Peyer's patch (tissue), 4 donors: ENCODE results near the gene TLL1. TPM values are rescaled to one million over a fixed set of nuclear protein-coding genes. Genes with fewer than 3 reads are reported as not detected.

Experiments used
- DNase-seq, 3 donors: peaks; one replicate each; pipeline ENCODE4 v3.0.0-alpha.2; 2017 to 2019
- H3K27ac ChIP-seq, 4 donors: fragments of 200-600 bp; sonication (generic); one replicate each; pipeline ENCODE4 v1.5.1; 2016 to 2019
- H3K27me3 ChIP-seq, 2 donors: fragments of 200-600 bp; sonication (generic); one replicate each; pipeline ENCODE4 v1.5.1; 2019
- H3K36me3 ChIP-seq, 3 donors: fragments of 200-600 bp; sonication (generic); one replicate each; pipeline ENCODE4 v1.5.1; 2016 to 2019
- H3K4me1 ChIP-seq, 4 donors: fragments of 200-600 bp; sonication (generic); one replicate each; pipeline ENCODE4 v1.5.1; 2016 to 2019
- H3K4me3 ChIP-seq, 4 donors: fragments of 200-600 bp; sonication (generic); 1 replicate in 3 of 4; 2 replicates in 1 of 4; pipeline ENCODE4 v1.5.1; 2016 to 2019; ENCODE audit warnings: mild to moderate bottlenecking in 1 of 4
- H3K9me3 ChIP-seq, 4 donors: fragments of 200-600 bp; sonication (generic); one replicate each; pipeline ENCODE4 v1.5.1; 2016 to 2019; ENCODE audit warnings: mild to moderate bottlenecking in 1 of 4
- POLR2A ChIP-seq, 2 donors: fragments of 450-650 bp; IDR thresholded peaks; one replicate each; pipeline ENCODE4 v1.5.1; 2017; ENCODE audit warnings: antibody characterized with exemption in 2 of 2, mild to moderate bottlenecking in 2 of 2, moderate library complexity in 2 of 2
- total RNA-seq, 4 donors: library from RNA; depleted of rRNA; stranded (reverse); fragments of >200 nt; gene quantifications; one replicate each; pipeline ENCODE4 v1.1.0, GENCODE V29; 2016
- TF ChIP-seq, protein P1 (sequence below), 6 experiments: fragments of 450-650 bp in 4 of 6; fragments of 200-600 bp in 2 of 6; sonication (generic) in 1 of 6; IDR thresholded peaks; one replicate each; pipeline ENCODE4 v1.5.1; 2017 to 2019; ENCODE audit warnings: antibody characterized with exemption in 6 of 6, mild to moderate bottlenecking in 3 of 6, moderate library complexity in 1 of 6

TLL1 gene
- total RNA-seq, 4 donors from 2014 or later: 1.6 to 7.4 (median 5.5) TPM

- no peak overlapping the region for H3K27ac ChIP-seq
- no peaks in the 10 kb centered on the region for H3K9me3 ChIP-seq
- DNase-seq: no peak
- H3K4me1 ChIP-seq: no peaks in the 10 kb centered on the region
- H3K4me3 ChIP-seq: no peak overlapping the region
- H3K27me3 ChIP-seq: no peaks in the 10 kb centered on the region
- TF ChIP-seq POLR2A (IDR thresholded peaks at IDR 0.05): no peak
- TF ChIP-seq, protein P1, sequence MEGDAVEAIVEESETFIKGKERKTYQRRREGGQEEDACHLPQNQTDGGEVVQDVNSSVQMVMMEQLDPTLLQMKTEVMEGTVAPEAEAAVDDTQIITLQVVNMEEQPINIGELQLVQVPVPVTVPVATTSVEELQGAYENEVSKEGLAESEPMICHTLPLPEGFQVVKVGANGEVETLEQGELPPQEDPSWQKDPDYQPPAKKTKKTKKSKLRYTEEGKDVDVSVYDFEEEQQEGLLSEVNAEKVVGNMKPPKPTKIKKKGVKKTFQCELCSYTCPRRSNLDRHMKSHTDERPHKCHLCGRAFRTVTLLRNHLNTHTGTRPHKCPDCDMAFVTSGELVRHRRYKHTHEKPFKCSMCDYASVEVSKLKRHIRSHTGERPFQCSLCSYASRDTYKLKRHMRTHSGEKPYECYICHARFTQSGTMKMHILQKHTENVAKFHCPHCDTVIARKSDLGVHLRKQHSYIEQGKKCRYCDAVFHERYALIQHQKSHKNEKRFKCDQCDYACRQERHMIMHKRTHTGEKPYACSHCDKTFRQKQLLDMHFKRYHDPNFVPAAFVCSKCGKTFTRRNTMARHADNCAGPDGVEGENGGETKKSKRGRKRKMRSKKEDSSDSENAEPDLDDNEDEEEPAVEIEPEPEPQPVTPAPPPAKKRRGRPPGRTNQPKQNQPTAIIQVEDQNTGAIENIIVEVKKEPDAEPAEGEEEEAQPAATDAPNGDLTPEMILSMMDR (IDR thresholded peaks at IDR 0.05): no peak
- no peaks in the 10 kb centered on the region for H3K36me3 ChIP-seq
Measured at GRCh38 chr4:166092797-166093290, 219.8 kb downstream of the TLL1 start.

DNA sequence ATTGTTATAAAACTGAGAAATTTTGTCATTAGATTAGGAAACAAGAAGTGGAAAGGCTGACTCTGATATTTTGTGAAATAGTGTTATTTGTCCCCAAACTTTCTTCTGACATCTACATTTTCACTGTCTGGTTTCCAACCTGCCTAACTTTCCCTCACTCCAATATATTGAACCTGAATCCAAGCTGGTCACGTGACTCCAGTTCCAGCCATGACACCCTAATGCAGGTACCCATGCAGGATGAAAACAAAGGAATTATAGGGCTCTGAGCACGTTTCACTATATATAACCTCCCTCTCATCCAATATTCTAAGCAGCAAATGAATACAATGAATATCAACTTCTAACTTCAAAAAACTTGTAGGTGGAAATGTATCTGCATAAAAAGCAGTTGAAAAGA is 231.6 kb downstream of the TLL1 start:
- TF ChIP-seq, protein P1 (IDR thresholded peaks at IDR 0.05): no peak
- TF ChIP-seq POLR2A (IDR thresholded peaks at IDR 0.05): no peak
- no peak for DNase-seq
- no peak overlapping the region for H3K4me3 ChIP-seq

GRCh38 chr4:166121897-166122296 is 248.9 kb downstream of the TLL1 start:
- Histone ChIP-seq H3K27ac (no peak overlapping the region), H3K36me3 (no peaks in the 10 kb centered on the region), H3K9me3 (no peaks in the 10 kb centered on the region), H3K4me3 (no peak overlapping the region), H3K4me1 (no peaks in the 10 kb centered on the region), H3K27me3 (no peaks in the 10 kb centered on the region)
- TF ChIP-seq POLR2A (IDR thresholded peaks at IDR 0.05): no peak
- TF ChIP-seq, protein P1 (IDR thresholded peaks at IDR 0.05): no peak
- DNase-seq: no peak

More for the DNA sequence above, 231.6 kb downstream of the TLL1 start:
- Histone ChIP-seq H3K9me3 (no peaks in the 10 kb centered on the region), H3K27ac (no peak overlapping the region), H3K27me3 (no peaks in the 10 kb centered on the region), H3K4me1 (no peaks in the 10 kb centered on the region), H3K36me3 (no peaks in the 10 kb centered on the region)

DNA sequence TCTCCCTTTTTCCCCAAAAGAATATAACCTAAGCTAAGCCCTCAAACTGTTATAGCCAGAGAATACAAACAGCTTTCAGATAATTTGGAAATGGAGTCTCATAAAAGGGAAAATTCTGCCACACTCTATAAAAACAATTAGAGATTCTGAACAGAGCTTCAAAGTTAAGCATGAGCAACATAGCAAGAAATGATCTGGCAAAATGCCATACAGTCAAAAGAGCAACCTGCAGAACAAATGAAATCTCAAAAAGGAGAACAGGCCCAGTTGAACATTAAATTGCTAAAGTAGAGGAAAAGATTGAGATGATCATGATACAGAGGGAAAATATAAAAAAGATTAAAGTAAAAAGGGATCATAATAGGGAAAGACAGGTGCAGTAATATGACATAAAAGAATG is 250.5 kb downstream of the TLL1 start:
- Histone ChIP-seq H3K27me3 (no peaks in the 10 kb centered on the region), H3K4me3 (no peak overlapping the region), H3K9me3 (no peaks in the 10 kb centered on the region), H3K27ac (no peak overlapping the region), H3K4me1 (no peaks in the 10 kb centered on the region), H3K36me3 (no peaks in the 10 kb centered on the region)
- no peak for TF ChIP-seq POLR2A (IDR thresholded peaks at IDR 0.05)
- TF ChIP-seq, protein P1 (IDR thresholded peaks at IDR 0.05): no peak
- DNase-seq: no peak

DNA sequence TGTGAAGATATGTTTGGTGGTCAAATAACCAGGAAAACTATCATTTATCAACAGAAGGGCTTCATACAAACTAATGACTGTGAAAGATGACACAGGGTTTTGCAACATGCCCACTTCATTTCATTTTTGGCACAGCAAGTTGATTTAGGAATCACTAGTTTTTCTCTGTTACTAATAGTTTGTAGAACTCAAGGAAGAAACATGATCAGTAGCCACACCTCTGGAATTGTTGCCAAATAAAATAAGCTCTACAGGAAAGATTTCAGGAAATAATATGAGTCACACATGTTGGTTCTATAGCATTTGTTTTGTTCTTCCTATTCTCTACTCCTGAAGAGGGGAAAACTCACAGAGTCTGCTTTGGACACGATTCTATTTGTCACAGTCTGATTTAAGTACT is 255.4 kb downstream of the TLL1 start:
- Histone ChIP-seq H3K4me1 (no peaks in the 10 kb centered on the region), H3K27ac (no peak overlapping the region), H3K27me3 (no peaks in the 10 kb centered on the region), H3K36me3 (no peaks in the 10 kb centered on the region), H3K4me3 (no peak overlapping the region), H3K9me3 (no peaks in the 10 kb centered on the region)
- TF ChIP-seq, protein P1 (IDR thresholded peaks at IDR 0.05): no peak
- TF ChIP-seq POLR2A (IDR thresholded peaks at IDR 0.05): no peak
- DNase-seq: no peak

- H3K9me3 ChIP-seq: no peaks in the 10 kb centered on the region
- no peaks in the 10 kb centered on the region for H3K4me1 ChIP-seq
- no peak overlapping the region for H3K27ac ChIP-seq
- TF ChIP-seq POLR2A (IDR thresholded peaks at IDR 0.05): no peak
- TF ChIP-seq, protein P1 (IDR thresholded peaks at IDR 0.05): no peak
- H3K27me3 ChIP-seq: no peaks in the 10 kb centered on the region
- no peaks in the 10 kb centered on the region for H3K36me3 ChIP-seq
- H3K4me3 ChIP-seq: no peak overlapping the region
- DNase-seq: no peak
Measured at GRCh38 chr4:166134285-166134684, 261.2 kb downstream of the TLL1 start.
